Measurements from ENCODE around the gene DBI. TPM values are rescaled to one million over a fixed set of nuclear protein-coding genes. Genes with fewer than 3 reads are reported as not detected.
"Not testable (repeated sequence)": the region's sequence is repeated elsewhere in the genome, so short reads cannot be mapped to it uniquely, and the experiment has no call there.

DBI gene
- polyA plus RNA-seq, 12 donors = 234 to 476 (median 313) TPM; not detected in 1

GRCh38 chr2:119389615-119390306 lies 23.0 kb downstream of the DBI start:
- peak; percentile 48 for DNase-seq

DNA sequence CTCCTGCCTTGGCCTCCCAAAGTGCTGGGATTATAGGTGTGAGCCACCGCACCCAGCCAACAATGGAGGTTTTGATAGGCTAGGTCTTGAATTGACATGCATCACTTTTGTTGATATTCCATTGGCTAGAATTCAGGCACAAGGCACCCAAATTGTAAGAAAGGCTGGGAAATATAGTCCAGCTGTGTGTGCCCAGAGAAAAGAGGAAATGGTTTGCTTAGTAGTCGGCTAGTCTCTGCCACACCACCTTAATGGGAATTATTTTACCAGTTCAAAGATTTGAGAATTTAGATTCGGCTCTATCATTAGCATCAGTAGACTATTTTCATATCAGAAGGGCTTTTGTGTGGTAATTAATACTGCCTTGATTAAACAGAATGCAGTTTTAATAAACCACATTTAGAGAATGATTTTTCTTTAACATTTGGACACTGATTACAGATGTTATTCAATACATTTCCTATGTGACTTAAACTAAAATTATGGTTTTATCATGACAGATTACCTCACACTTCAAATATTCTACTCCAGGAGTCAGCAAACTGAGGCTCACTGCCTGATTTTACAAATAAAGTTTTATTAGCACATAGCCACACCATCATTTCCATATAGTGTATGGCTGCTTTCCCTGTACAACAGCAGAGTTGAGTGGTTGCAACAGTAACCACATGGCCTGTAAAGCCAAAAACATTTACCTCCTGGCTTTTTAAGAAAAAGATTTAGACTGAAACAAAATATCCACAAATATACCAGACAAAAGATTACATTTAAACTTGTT lies 27.4 kb downstream of the DBI start:
- DNase-seq = no peak

DNA sequence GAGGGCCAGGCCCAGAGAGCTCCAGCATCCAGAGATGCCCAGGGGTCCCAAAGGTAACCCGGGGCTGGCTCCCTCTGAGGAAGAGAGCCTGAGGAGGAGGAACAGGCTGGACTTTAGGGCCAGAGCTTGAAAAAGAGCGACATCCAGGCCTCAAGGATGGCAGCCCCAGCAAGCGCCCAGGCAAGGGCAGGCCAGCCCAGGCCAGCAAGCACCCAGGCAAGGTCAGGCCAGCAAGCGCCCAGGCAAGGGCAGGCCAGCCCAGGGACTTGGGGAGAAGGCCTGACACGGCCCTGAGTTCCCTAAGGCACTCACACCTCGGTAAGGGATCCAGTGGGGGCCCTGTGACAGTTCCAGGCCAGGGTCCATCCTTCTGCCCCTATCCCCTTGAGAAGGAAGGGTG lies 30.4 kb downstream of the DBI start:
- DNase-seq = no peak

DNA sequence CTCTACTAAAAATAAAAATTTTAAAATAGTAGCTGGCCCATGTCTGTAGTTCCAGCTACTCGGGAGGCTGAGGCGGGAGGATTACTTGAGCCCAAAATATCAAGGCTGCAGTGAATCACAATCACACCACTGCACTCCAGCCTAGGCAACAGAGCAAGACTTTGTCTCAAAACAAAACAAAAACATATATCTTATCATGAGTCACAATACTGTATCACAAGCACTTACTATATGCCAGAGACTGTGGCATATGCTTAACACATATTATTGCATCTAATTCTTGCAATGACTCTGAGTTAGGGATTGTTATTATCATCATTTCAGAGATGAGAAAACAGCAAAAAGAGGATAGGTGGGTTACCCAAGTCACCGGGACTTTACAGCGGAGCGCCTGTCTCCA lies 35.3 kb downstream of the DBI start:
- DNase-seq = no peak

- DNase-seq = no peak
These were observed 36.1 kb downstream of the DBI start for GRCh38 chr2:119402645-119403560.

GRCh38 chr2:119403618-119404017 lies 36.8 kb downstream of the DBI start:
- DNase-seq = not testable (repeated sequence)

GRCh38 chr2:119405151-119405550 lies 38.4 kb downstream of the DBI start:
- DNase-seq = no peak

GRCh38 chr2:119407430-119408220 lies 40.8 kb downstream of the DBI start:
- DNase-seq = peak; percentile 57

- DNase-seq = peak; percentile 11
These were observed 41.4 kb downstream of the DBI start for GRCh38 chr2:119408221-119408619.

DNA sequence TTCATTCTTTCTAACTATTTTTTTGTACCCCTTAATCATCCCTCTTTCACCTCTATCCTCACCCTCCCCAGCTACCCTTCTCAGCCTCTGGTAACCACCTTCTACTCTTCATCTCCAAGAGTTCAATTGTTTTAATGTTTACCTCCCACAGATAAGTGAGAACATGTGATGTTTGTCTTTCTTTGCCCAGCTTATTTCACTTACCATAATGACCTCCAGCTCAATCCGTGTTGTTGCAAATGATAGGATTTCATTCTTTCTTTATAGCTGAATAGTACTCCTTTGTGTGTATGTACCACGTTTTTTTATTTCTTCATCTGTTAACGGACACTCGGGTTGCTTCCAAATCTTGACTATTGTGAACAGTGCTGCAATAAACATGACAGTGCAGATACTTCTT lies 42.7 kb downstream of the DBI start:
- DNase-seq = no peak

- no peak for DNase-seq
These were observed 48.1 kb downstream of the DBI start for GRCh38 chr2:119414894-119415293.

GRCh38 chr2:119415630-119416029 lies 48.9 kb downstream of the DBI start:
- no peak for DNase-seq

- no peak for DNase-seq
These were observed 49.6 kb downstream of the DBI start for GRCh38 chr2:119416299-119416923.

DNA sequence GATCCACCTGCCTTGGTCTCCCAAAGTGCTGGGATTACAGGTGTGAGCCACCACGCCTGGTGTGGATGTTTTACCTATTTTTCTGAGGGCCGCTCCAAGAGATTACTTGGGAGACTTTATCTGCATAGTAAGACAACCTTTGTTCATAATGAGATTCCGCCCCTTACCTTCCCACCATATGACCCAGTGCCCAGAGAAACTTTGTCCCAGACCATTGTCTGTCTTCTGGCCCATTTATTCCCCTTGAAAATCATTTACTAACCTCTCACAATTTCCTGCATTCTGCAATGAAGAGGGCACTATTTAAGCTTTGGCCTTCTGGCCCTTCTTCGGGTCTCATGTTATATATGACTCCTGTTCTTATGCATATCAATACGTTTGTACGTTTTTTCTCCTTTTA lies 51.1 kb downstream of the DBI start:
- no peak for DNase-seq

GRCh38 chr2:119419065-119419464 lies 52.3 kb downstream of the DBI start:
- no peak for DNase-seq

GRCh38 chr2:119419803-119420508 lies 53.2 kb downstream of the DBI start:
- DNase-seq = no peak

GRCh38 chr2:119421304-119421703 lies 54.5 kb downstream of the DBI start:
- no peak for DNase-seq

DNA sequence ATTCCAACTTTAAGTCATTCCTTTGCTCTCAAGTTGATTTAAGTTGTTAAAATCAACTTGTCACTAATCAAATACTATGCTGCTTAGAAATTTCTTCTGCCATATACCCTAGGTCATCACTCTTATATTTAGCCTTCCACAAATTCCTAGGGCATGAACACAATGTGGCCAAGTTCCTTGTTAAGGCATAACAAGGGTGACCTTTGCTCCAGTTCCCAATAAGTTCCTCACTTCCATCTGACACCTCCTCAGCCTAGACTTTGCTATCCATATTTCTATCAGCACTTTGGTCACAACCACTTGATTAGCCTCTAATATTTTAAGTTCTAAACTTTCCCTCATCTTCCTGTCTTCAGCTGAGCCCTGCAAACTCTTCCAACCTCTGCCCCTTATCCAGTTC lies 55.0 kb downstream of the DBI start:
- DNase-seq = no peak
